OCI-LY7 (cell line): Measurements from ENCODE around the gene GPC2.

Experiments used
- CTCF ChIP-seq: fragments of 200-600 bp; sonication (generic); conservative IDR thresholded peaks from 2 replicates; pipeline ENCODE4 v1.5.1; 2014; ENCODE audit warnings: mild to moderate bottlenecking, antibody characterized with exemption, low read length, moderate library complexity, mixed read lengths
- EZH2phosphoT487 ChIP-seq: fragments of 200-600 bp; sonication (generic); IDR thresholded peaks from 2 replicates; pipeline ENCODE4 v1.6.1; 2018; ENCODE audit warnings: low read depth, borderline replicate concordance, mild to moderate bottlenecking, mixed run types, antibody characterized with exemption, low read length, moderate library complexity, mixed read lengths

- TF ChIP-seq CTCF (no peak), EZH2phosphoT487 (no peak)
These were observed 39.1 kb downstream of the GPC2 start for GRCh38 chr7:100137851-100138760.
